ENCODE data around the gene SH2D3A. TPM values are rescaled to one million over a fixed set of nuclear protein-coding genes. Genes with fewer than 3 reads are reported as not detected.

The SH2D3A gene
- total RNA-seq, 4 donors from 2014 or later, result 1.0 to 5.4 TPM; not detected in 2

- Histone ChIP-seq H3K36me3 (no peaks in the 10 kb centered on the region), H3K4me3 (no peak overlapping the region), H3K27ac (no peak overlapping the region), H3K27me3 (no peaks in the 10 kb centered on the region), H3K9me3 (no peaks in the 10 kb centered on the region), H3K4me1 (no peaks in the 10 kb centered on the region)
- intact Hi-C loops (cut with DNase I; ENCODE audit: low total_unique reads), result no loop called here
- TF ChIP-seq POLR2A (IDR thresholded peaks at IDR 0.05) (no peak), CTCF (IDR thresholded peaks at IDR 0.05) (no peak)
- no peak for DNase-seq
Measured at GRCh38 chr19:6809262-6809661, 42.0 kb upstream of the SH2D3A start.

GRCh38 chr19:6808494-6808893 lies 41.3 kb upstream of the SH2D3A start:
- H3K4me1 ChIP-seq, result no peaks in the 10 kb centered on the region
- no peak overlapping the region for H3K27ac ChIP-seq
- H3K9me3 ChIP-seq, result no peaks in the 10 kb centered on the region
- intact Hi-C loops (cut with DNase I; ENCODE audit: low total_unique reads), result no loop called here
- TF ChIP-seq POLR2A (IDR thresholded peaks at IDR 0.05), result no peak
- TF ChIP-seq CTCF (IDR thresholded peaks at IDR 0.05), result no peak
- no peaks in the 10 kb centered on the region for H3K27me3 ChIP-seq
- H3K4me3 ChIP-seq, result no peak overlapping the region
- DNase-seq, result no peak
- no peaks in the 10 kb centered on the region for H3K36me3 ChIP-seq

GRCh38 chr19:6807291-6807690 lies 40.1 kb upstream of the SH2D3A start:
- Histone ChIP-seq H3K27ac (no peak overlapping the region), H3K4me3 (no peak overlapping the region), H3K4me1 (no peaks in the 10 kb centered on the region), H3K36me3 (no peaks in the 10 kb centered on the region), H3K9me3 (no peaks in the 10 kb centered on the region), H3K27me3 (no peaks in the 10 kb centered on the region)
- TF ChIP-seq POLR2A (IDR thresholded peaks at IDR 0.05) (no peak), CTCF (IDR thresholded peaks at IDR 0.05) (no peak)
- intact Hi-C loops (cut with DNase I; ENCODE audit: low total_unique reads), result no loop called here
- no peak for DNase-seq

GRCh38 chr19:6806488-6806887 lies 39.3 kb upstream of the SH2D3A start:
- Histone ChIP-seq H3K27ac (no peak overlapping the region), H3K4me1 (no peaks in the 10 kb centered on the region), H3K36me3 (no peaks in the 10 kb centered on the region), H3K4me3 (no peak overlapping the region), H3K9me3 (no peaks in the 10 kb centered on the region), H3K27me3 (no peaks in the 10 kb centered on the region)
- no peak for TF ChIP-seq POLR2A (IDR thresholded peaks at IDR 0.05)
- TF ChIP-seq CTCF (IDR thresholded peaks at IDR 0.05), result no peak
- no peak for DNase-seq
- intact Hi-C loops (cut with DNase I; ENCODE audit: low total_unique reads), result no loop called here

GRCh38 chr19:6803036-6803404 lies 35.8 kb upstream of the SH2D3A start:
- TF ChIP-seq CTCF (IDR thresholded peaks at IDR 0.05) (no peak), POLR2A (IDR thresholded peaks at IDR 0.05) (no peak)
- H3K9me3 ChIP-seq, result no peaks in the 10 kb centered on the region
- no peak overlapping the region for H3K4me3 ChIP-seq
- DNase-seq, result no peak
- H3K36me3 ChIP-seq, result no peaks in the 10 kb centered on the region
- no peaks in the 10 kb centered on the region for H3K27me3 ChIP-seq
- intact Hi-C loops (cut with DNase I; ENCODE audit: low total_unique reads), result no loop called here
- no peaks in the 10 kb centered on the region for H3K4me1 ChIP-seq
- no peak overlapping the region for H3K27ac ChIP-seq

Measured in uterus (tissue), 4 donors.